HEK293 (cell line): ENCODE measurements around the gene WDSUB1.

Source experiments
- KLF1 ChIP-seq: fragments of 450-650 bp; formaldehyde crosslinking; IDR thresholded peaks from 2 replicates; pipeline ENCODE4 v1.5.1; 2016; ENCODE audit warnings: missing biosample characterization, missing genetic modification characterization
- REPIN1 ChIP-seq: fragments of 450-650 bp; formaldehyde crosslinking; IDR thresholded peaks from 2 replicates; pipeline ENCODE4 v1.5.1; 2017; ENCODE audit warnings: missing biosample characterization, missing genetic modification characterization, low read depth
- ZBTB1 ChIP-seq: fragments of 450-650 bp; formaldehyde crosslinking; IDR thresholded peaks from 2 replicates; pipeline ENCODE4 v1.5.1; 2016; ENCODE audit warnings: missing biosample characterization, missing genetic modification characterization
- ZBTB48 ChIP-seq: fragments of 450-650 bp; formaldehyde crosslinking; IDR thresholded peaks from 2 replicates; pipeline ENCODE4 v1.5.1; 2016; ENCODE audit warnings: missing biosample characterization, missing genetic modification characterization
- ZNF157 ChIP-seq: fragments of 450-650 bp; formaldehyde crosslinking; IDR thresholded peaks from 2 replicates; pipeline ENCODE4 v1.5.1; 2016; ENCODE audit warnings: missing biosample characterization, missing genetic modification characterization
- ZNF560 ChIP-seq: fragments of 450-650 bp; formaldehyde crosslinking; IDR thresholded peaks from 2 replicates; pipeline ENCODE4 v1.5.1; 2017; ENCODE audit warnings: missing biosample characterization, missing genetic modification characterization, borderline replicate concordance
- ZSCAN23 ChIP-seq: fragments of 450-650 bp; formaldehyde crosslinking; IDR thresholded peaks from 2 replicates; pipeline ENCODE4 v1.5.1; 2016; ENCODE audit warnings: missing biosample characterization, missing genetic modification characterization
- TF ChIP-seq, protein P1 (sequence below): fragments of 450-650 bp; formaldehyde crosslinking; IDR thresholded peaks from 2 replicates; pipeline ENCODE4 v1.5.1; 2016; ENCODE audit warnings: missing biosample characterization, missing genetic modification characterization
- TF ChIP-seq, protein P2 (sequence below): sonication (generic); formaldehyde crosslinking; IDR thresholded peaks from 2 replicates; pipeline ENCODE4 v1.8.1; 2022; ENCODE audit warnings: mild to moderate bottlenecking, moderate library complexity, missing genetic modification reagents

GRCh38 chr2:159218389-159218788 is 68.1 kb downstream of the WDSUB1 start:
- TF ChIP-seq, protein P1, sequence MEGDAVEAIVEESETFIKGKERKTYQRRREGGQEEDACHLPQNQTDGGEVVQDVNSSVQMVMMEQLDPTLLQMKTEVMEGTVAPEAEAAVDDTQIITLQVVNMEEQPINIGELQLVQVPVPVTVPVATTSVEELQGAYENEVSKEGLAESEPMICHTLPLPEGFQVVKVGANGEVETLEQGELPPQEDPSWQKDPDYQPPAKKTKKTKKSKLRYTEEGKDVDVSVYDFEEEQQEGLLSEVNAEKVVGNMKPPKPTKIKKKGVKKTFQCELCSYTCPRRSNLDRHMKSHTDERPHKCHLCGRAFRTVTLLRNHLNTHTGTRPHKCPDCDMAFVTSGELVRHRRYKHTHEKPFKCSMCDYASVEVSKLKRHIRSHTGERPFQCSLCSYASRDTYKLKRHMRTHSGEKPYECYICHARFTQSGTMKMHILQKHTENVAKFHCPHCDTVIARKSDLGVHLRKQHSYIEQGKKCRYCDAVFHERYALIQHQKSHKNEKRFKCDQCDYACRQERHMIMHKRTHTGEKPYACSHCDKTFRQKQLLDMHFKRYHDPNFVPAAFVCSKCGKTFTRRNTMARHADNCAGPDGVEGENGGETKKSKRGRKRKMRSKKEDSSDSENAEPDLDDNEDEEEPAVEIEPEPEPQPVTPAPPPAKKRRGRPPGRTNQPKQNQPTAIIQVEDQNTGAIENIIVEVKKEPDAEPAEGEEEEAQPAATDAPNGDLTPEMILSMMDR (tag by site-specific recombination): no peak
- TF ChIP-seq REPIN1 (no peak), ZBTB1 (tag by site-specific recombination) (no peak), ZSCAN23 (tag by site-specific recombination) (no peak), ZBTB48 (tag by site-specific recombination) (no peak), KLF1 (tag by site-specific recombination) (no peak), ZNF560 (tag by site-specific recombination) (no peak), ZNF157 (tag by site-specific recombination) (no peak)
- TF ChIP-seq, protein P2, sequence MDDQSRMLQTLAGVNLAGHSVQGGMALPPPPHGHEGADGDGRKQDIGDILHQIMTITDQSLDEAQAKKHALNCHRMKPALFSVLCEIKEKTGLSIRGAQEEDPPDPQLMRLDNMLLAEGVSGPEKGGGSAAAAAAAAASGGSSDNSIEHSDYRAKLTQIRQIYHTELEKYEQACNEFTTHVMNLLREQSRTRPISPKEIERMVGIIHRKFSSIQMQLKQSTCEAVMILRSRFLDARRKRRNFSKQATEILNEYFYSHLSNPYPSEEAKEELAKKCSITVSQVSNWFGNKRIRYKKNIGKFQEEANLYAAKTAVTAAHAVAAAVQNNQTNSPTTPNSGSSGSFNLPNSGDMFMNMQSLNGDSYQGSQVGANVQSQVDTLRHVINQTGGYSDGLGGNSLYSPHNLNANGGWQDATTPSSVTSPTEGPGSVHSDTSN (CRISPR knock-in tag): no peak
